Upper lobe of left lung (tissue), 6 donors: ENCODE data around the gene KLHDC2. TPM values are rescaled to one million over a fixed set of nuclear protein-coding genes. Genes with fewer than 3 reads are reported as not detected.
"Not testable (repeated sequence)": the region's sequence is repeated elsewhere in the genome, so short reads cannot be mapped to it uniquely, and the experiment has no call there.

Experiments used
- ATAC-seq, 2 donors: fragments of 200-7000 bp; cut with Tn5 transposase; one replicate each; pipeline ENCODE4 v1.9.1; 2022; ENCODE audit warnings: mild to moderate bottlenecking in 2 of 2, moderate library complexity in 2 of 2; ENCODE audit not compliant: low FRiP score in 2 of 2
- DNase-seq, 2 donors: peaks; one replicate each; pipeline ENCODE4 v3.0.0-alpha.2; 2019 to 2020
- H3K27ac ChIP-seq, 4 donors: fragments of 200-600 bp; sonication (generic); one replicate each; pipeline ENCODE4 v1.5.1; 2016 to 2019
- H3K27me3 ChIP-seq, 4 donors: fragments of 200-600 bp; sonication (generic); one replicate each; pipeline ENCODE4 v1.5.1; 2017 to 2019
- H3K36me3 ChIP-seq, 4 donors: fragments of 200-600 bp; sonication (generic); one replicate each; pipeline ENCODE4 v1.5.1; 2016 to 2019
- H3K4me1 ChIP-seq, 4 donors: fragments of 200-600 bp; sonication (generic); one replicate each; pipeline ENCODE4 v1.5.1; 2018 to 2019
- H3K4me3 ChIP-seq, 4 donors: fragments of 200-600 bp; sonication (generic); one replicate each; pipeline ENCODE4 v1.5.1; 2017 to 2019; ENCODE audit warnings: mild to moderate bottlenecking in 2 of 4, moderate library complexity in 1 of 4
- H3K9me3 ChIP-seq, 4 donors: fragments of 200-600 bp; sonication (generic); one replicate each; pipeline ENCODE4 v1.5.1; 2018 to 2019
- CTCF ChIP-seq, 6 experiments: fragments of 450-650 bp in 4 of 6; fragments of 200-600 bp in 2 of 6; sonication (generic) in 2 of 6; IDR thresholded peaks; one replicate each; pipeline ENCODE4 v1.5.1; 2016 to 2019; ENCODE audit warnings: antibody characterized with exemption in 6 of 6
- EP300 ChIP-seq, 4 donors: sonication (generic); formaldehyde crosslinking; IDR thresholded peaks; one replicate each; pipeline ENCODE4 v1.5.1; 2017; ENCODE audit warnings: antibody characterized with exemption in 4 of 4, control low read depth in 2 of 4
- POLR2A ChIP-seq, 4 donors: fragments of 450-650 bp; IDR thresholded peaks; one replicate each; pipeline ENCODE4 v1.5.1; 2016 to 2017; ENCODE audit warnings: antibody characterized with exemption in 4 of 4, mild to moderate bottlenecking in 2 of 4
- POLR2AphosphoS5 ChIP-seq, 2 donors: sonication (generic); formaldehyde crosslinking; IDR thresholded peaks; one replicate each; pipeline ENCODE4 v1.5.1; 2017; ENCODE audit warnings: antibody characterized with exemption in 2 of 2
- WGBS, 2 donors: methylation state at CpG; one replicate each; pipeline ENCODE4 v1.1.5; 2017 to 2018; 5-methylcytosine and 5-hydroxymethylcytosine counted together
- total RNA-seq, 6 donors: library from RNA; depleted of rRNA in 4 of 6; stranded (reverse); fragments of >200 nt in 4 of 6; gene quantifications; one replicate each; pipeline versions ENCODE4 v1.1.0 to v1.2.1, GENCODE V29; 2016 to 2021
- donor health status: DM: no; HTN: no; CAD: no; lungs with moderate emphysema.
- donor health status: DM: no; HTN: yes; CAD: no; lungs with severe emphysema.

KLHDC2 gene
- total RNA-seq, 6 donors from 2014 or later, result 35.4 to 77.5 (median 53.8) TPM

- TF ChIP-seq POLR2AphosphoS5 (IDR thresholded peaks at IDR 0.05), result no peak
- no peak for TF ChIP-seq EP300 (IDR thresholded peaks at IDR 0.05)
- no peak for TF ChIP-seq CTCF (IDR thresholded peaks at IDR 0.05)
- TF ChIP-seq POLR2A (IDR thresholded peaks at IDR 0.05), result no peak
- no peak for DNase-seq
These were observed 28.1 kb downstream of the KLHDC2 start for GRCh38 chr14:49796025-49796424.

GRCh38 chr14:49808780-49809179 is 40.8 kb downstream of the KLHDC2 start:
- ATAC-seq, result no peak
- no peak for DNase-seq
- Histone ChIP-seq H3K36me3 (peaks cover 16 to 92% (median 52%) of the 10 kb centered on the region in 4 donors), H3K4me1 (no peaks in the 10 kb centered on the region), H3K27me3 (no peaks in the 10 kb centered on the region), H3K4me3 (no peak overlapping the region), H3K9me3 (no peaks in the 10 kb centered on the region), H3K27ac (no peak overlapping the region)
- TF ChIP-seq POLR2AphosphoS5 (IDR thresholded peaks at IDR 0.05) (no peak), CTCF (IDR thresholded peaks at IDR 0.05) (no peak), POLR2A (IDR thresholded peaks at IDR 0.05) (no peak), EP300 (IDR thresholded peaks at IDR 0.05) (no peak)
- WGBS, 2 donors, result 0% methylated on average over 1 of the region's 1 CpG

More at GRCh38 chr14:49796025-49796424, 28.1 kb downstream of the KLHDC2 start:
- Histone ChIP-seq H3K4me3 (no peak overlapping the region), H3K9me3 (no peaks in the 10 kb centered on the region), H3K27ac (no peak overlapping the region), H3K36me3 (peaks cover 36 to 95% (median 75%) of the 10 kb centered on the region in 4 donors), H3K27me3 (no peaks in the 10 kb centered on the region), H3K4me1 (no peaks in the 10 kb centered on the region)
- ATAC-seq, result no peak
- WGBS, 2 donors, result 92 to 98% methylated on average over 2 of the region's 2 CpGs

- not testable (repeated sequence) for H3K4me3 ChIP-seq, H3K4me1 ChIP-seq, ATAC-seq, DNase-seq, H3K27ac ChIP-seq, H3K27me3 ChIP-seq
- H3K9me3 ChIP-seq, result peaks cover 0 to 10% (median 6%) of the 10 kb centered on the region in 4 donors
- H3K36me3 ChIP-seq, result peaks cover 24 to 94% (median 71%) of the 10 kb centered on the region in 4 donors
- 91 to 97% methylated on average over 2 of the region's 2 CpGs for WGBS, 2 donors
These were observed 48.2 kb downstream of the KLHDC2 start for GRCh38 chr14:49816118-49816517.

- Histone ChIP-seq H3K4me3 (no peak overlapping the region), H3K27ac (no peak overlapping the region), H3K36me3 (peaks cover 20 to 90% (median 69%) of the 10 kb centered on the region in 4 donors), H3K27me3 (no peaks in the 10 kb centered on the region), H3K4me1 (no peaks in the 10 kb centered on the region), H3K9me3 (peaks cover 0 to 10% (median 6%) of the 10 kb centered on the region in 4 donors)
- TF ChIP-seq EP300 (IDR thresholded peaks at IDR 0.05) (no peak), CTCF (IDR thresholded peaks at IDR 0.05) (no peak), POLR2AphosphoS5 (IDR thresholded peaks at IDR 0.05) (no peak), POLR2A (IDR thresholded peaks at IDR 0.05) (no peak)
- DNase-seq (no peak), ATAC-seq (no peak)
- WGBS, 2 donors, result 94 to 98% methylated on average over 3 of the region's 3 CpGs
These were observed 48.9 kb downstream of the KLHDC2 start for GRCh38 chr14:49816844-49817243.

GRCh38 chr14:49820176-49820575 is 52.2 kb downstream of the KLHDC2 start:
- 96% methylated on average over 12 of the region's 12 CpGs for WGBS, 2 donors
- TF ChIP-seq EP300 (IDR thresholded peaks at IDR 0.05) (no peak), POLR2A (IDR thresholded peaks at IDR 0.05) (no peak), POLR2AphosphoS5 (IDR thresholded peaks at IDR 0.05) (no peak), CTCF (IDR thresholded peaks at IDR 0.05) (no peak)
- H3K27me3 ChIP-seq, result no peaks in the 10 kb centered on the region
- no peak overlapping the region for H3K4me3 ChIP-seq
- H3K4me1 ChIP-seq, result no peaks in the 10 kb centered on the region
- ATAC-seq (no peak), DNase-seq (no peak)
- H3K36me3 ChIP-seq, result peaks cover 5 to 90% (median 71%) of the 10 kb centered on the region in 4 donors
- H3K9me3 ChIP-seq, result peaks cover 0 to 10% (median 6%) of the 10 kb centered on the region in 4 donors
- no peak overlapping the region for H3K27ac ChIP-seq
